GM21447 (cell line): Measurements from ENCODE around the gene FRYL.
"Not testable (repeated sequence)": the region's sequence is repeated elsewhere in the genome, so short reads cannot be mapped to it uniquely, and the experiment has no call there.

Source experiments
- ATAC-seq: cut with Tn5 transposase; IDR thresholded peaks from one replicate; pipeline ENCODE4 v1.9.1; 2021; ENCODE audit not compliant: unreplicated experiment

The FRYL gene

GRCh38 chr4:48748949-48749596, 31.0 kb downstream of the FRYL start:
- ATAC-seq: no peak

- ATAC-seq: no peak
Observed at GRCh38 chr4:48746608-48747362, 33.3 kb downstream of the FRYL start.

- ATAC-seq: not testable (repeated sequence)
Observed at GRCh38 chr4:48745223-48745622, 34.9 kb downstream of the FRYL start.

GRCh38 chr4:48742412-48742811, 37.7 kb downstream of the FRYL start:
- ATAC-seq: no peak

GRCh38 chr4:48739560-48740019, 40.5 kb downstream of the FRYL start:
- ATAC-seq: peak; percentile 53

GRCh38 chr4:48738856-48739255, 41.2 kb downstream of the FRYL start:
- no peak for ATAC-seq

GRCh38 chr4:48728906-48729496, 51.1 kb downstream of the FRYL start:
- ATAC-seq: not testable (repeated sequence)

- no peak for ATAC-seq
Observed at GRCh38 chr4:48727666-48728459, 52.2 kb downstream of the FRYL start.

- no peak for ATAC-seq
Observed at GRCh38 chr4:48725414-48725813, 54.7 kb downstream of the FRYL start.

GRCh38 chr4:48722509-48723446, 57.3 kb downstream of the FRYL start:
- ATAC-seq: no peak

- no peak for ATAC-seq
Observed at GRCh38 chr4:48720459-48720858, 59.6 kb downstream of the FRYL start.

- no peak for ATAC-seq
Observed at GRCh38 chr4:48718818-48719465, 61.1 kb downstream of the FRYL start.

GRCh38 chr4:48716285-48716684, 63.8 kb downstream of the FRYL start:
- not testable (repeated sequence) for ATAC-seq

- no peak for ATAC-seq
Observed at GRCh38 chr4:48710446-48711209, 69.5 kb downstream of the FRYL start.

- no peak for ATAC-seq
Observed at GRCh38 chr4:48709901-48710300, 70.2 kb downstream of the FRYL start.

GRCh38 chr4:48708610-48709009, 71.5 kb downstream of the FRYL start:
- ATAC-seq: no peak

- ATAC-seq: no peak
Observed at GRCh38 chr4:48706736-48707135, 73.3 kb downstream of the FRYL start.

- ATAC-seq: no peak
Observed at GRCh38 chr4:48705609-48706008, 74.5 kb downstream of the FRYL start.
